ENCODE measurements around the gene ATRNL1. TPM values are rescaled to one million over a fixed set of nuclear protein-coding genes. Genes with fewer than 3 reads are reported as not detected.

The ATRNL1 gene
- total and polyA plus RNA-seq, 4 donors: 0.40 to 26.9 (median 5.3) TPM

GRCh38 chr10:115084277-115084850, 8.8 kb upstream of the ATRNL1 start:
- H3K27ac ChIP-seq (ENCODE audit: low read depth in 1 of 2, low read length in 2 of 2): no peak overlapping the region
- TF ChIP-seq RXRA (IDR thresholded peaks at IDR 0.05): no peak
- TF ChIP-seq, protein P1, sequence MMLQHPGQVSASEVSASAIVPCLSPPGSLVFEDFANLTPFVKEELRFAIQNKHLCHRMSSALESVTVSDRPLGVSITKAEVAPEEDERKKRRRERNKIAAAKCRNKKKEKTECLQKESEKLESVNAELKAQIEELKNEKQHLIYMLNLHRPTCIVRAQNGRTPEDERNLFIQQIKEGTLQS (IDR thresholded peaks at IDR 0.05): no peak
- TF ChIP-seq, protein P2, sequence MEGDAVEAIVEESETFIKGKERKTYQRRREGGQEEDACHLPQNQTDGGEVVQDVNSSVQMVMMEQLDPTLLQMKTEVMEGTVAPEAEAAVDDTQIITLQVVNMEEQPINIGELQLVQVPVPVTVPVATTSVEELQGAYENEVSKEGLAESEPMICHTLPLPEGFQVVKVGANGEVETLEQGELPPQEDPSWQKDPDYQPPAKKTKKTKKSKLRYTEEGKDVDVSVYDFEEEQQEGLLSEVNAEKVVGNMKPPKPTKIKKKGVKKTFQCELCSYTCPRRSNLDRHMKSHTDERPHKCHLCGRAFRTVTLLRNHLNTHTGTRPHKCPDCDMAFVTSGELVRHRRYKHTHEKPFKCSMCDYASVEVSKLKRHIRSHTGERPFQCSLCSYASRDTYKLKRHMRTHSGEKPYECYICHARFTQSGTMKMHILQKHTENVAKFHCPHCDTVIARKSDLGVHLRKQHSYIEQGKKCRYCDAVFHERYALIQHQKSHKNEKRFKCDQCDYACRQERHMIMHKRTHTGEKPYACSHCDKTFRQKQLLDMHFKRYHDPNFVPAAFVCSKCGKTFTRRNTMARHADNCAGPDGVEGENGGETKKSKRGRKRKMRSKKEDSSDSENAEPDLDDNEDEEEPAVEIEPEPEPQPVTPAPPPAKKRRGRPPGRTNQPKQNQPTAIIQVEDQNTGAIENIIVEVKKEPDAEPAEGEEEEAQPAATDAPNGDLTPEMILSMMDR (IDR thresholded peaks at IDR 0.05; ENCODE audit: low read depth, low read length, missing input control): no peak
- TF ChIP-seq SP1 (IDR thresholded peaks at IDR 0.05): no peak
- TF ChIP-seq FOXA2 (IDR thresholded peaks at IDR 0.05): no peak
- TF ChIP-seq HNF4G (IDR thresholded peaks at IDR 0.05): no peak
- TF ChIP-seq GABPA (IDR thresholded peaks at IDR 0.05 in 1 of 2, conservative IDR thresholded peaks at IDR 0.05 in 1 of 2): no peak
- H3K9me3 ChIP-seq (ENCODE audit: control insufficient read depth in 4 of 4, low read length in 3 of 4): peaks cover 0 to 5% (median 2%) of the 10 kb centered on the region in 4 donors
- WGBS: 73% methylated on average over 5 of the region's 5 CpGs
- H3K4me1 ChIP-seq (ENCODE audit: control insufficient read depth in 4 of 4, insufficient read depth in 4 of 4, low read length in 3 of 4): no peaks in the 10 kb centered on the region
- H3K27me3 ChIP-seq (ENCODE audit: control insufficient read depth in 4 of 4, insufficient read depth in 4 of 4, low read length in 3 of 4): peaks cover 0 to 2% (median 0%) of the 10 kb centered on the region in 4 donors
- no peak overlapping the region for H3K9ac ChIP-seq (ENCODE audit: low read depth in 1 of 2, low read length in 2 of 2)
- H3K36me3 ChIP-seq (ENCODE audit: control insufficient read depth in 4 of 4, insufficient read depth in 3 of 4, low read depth in 1 of 4, low read length in 3 of 4): no peaks in the 10 kb centered on the region
- H3K4me3 ChIP-seq (ENCODE audit: low read depth in 1 of 3, low read length in 3 of 3): no peak overlapping the region
- DNase-seq (ENCODE audit: low spot score): no peak

- H3K4me1 ChIP-seq (ENCODE audit: control insufficient read depth in 4 of 4, insufficient read depth in 4 of 4, low read length in 3 of 4): peaks cover 11 to 27% (median 16%) of the 10 kb centered on the region in 4 donors
- TF ChIP-seq HNF4G (IDR thresholded peaks at IDR 0.05): no peak
- TF ChIP-seq FOXA1 (IDR thresholded peaks at IDR 0.05): no peak
- TF ChIP-seq, protein P1 (IDR thresholded peaks at IDR 0.05): no peak
- no peak for TF ChIP-seq YY1 (IDR thresholded peaks at IDR 0.05)
- TF ChIP-seq NR2F2 (IDR thresholded peaks at IDR 0.05): no peak
- no peak for TF ChIP-seq RAD21 (IDR thresholded peaks at IDR 0.05)
- no peak for TF ChIP-seq RXRA (IDR thresholded peaks at IDR 0.05)
- no peak for TF ChIP-seq GABPA (IDR thresholded peaks at IDR 0.05 in 1 of 2, conservative IDR thresholded peaks at IDR 0.05 in 1 of 2)
- H3K27me3 ChIP-seq (ENCODE audit: control insufficient read depth in 4 of 4, insufficient read depth in 4 of 4, low read length in 3 of 4): peaks cover 0 to 7% (median 0%) of the 10 kb centered on the region in 4 donors
- H3K9ac ChIP-seq (ENCODE audit: low read depth in 1 of 2, low read length in 2 of 2): no peak overlapping the region
- no peak overlapping the region for H3K27ac ChIP-seq (ENCODE audit: low read depth in 1 of 2, low read length in 2 of 2)
- H3K4me3 ChIP-seq (ENCODE audit: low read depth in 1 of 3, low read length in 3 of 3): no peak overlapping the region
- peaks cover 0 to 5% (median 2%) of the 10 kb centered on the region in 4 donors for H3K9me3 ChIP-seq (ENCODE audit: control insufficient read depth in 4 of 4, low read length in 3 of 4)
- WGBS: 91% methylated on average over 6 of the region's 6 CpGs
- DNase-seq (ENCODE audit: low spot score): no peak
- no peaks in the 10 kb centered on the region for H3K36me3 ChIP-seq (ENCODE audit: control insufficient read depth in 4 of 4, insufficient read depth in 3 of 4, low read depth in 1 of 4, low read length in 3 of 4)
Observed at GRCh38 chr10:115091161-115091560, 2.0 kb upstream of the ATRNL1 start.

DNA sequence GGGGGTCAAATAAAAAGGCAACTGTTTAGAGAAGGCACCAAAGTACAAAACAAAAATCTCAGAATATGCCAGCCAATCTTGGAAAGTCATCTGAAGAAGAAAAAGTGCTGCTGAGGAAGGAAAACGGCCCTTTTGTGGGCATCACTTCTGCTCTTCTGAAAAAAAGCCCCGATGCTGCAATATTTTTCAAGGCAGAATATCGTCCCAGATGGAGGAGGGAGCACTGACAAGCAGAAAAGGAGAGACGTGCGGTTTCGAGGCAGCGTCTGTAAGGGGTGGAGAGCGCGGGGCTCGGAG, 959 bp upstream of the ATRNL1 start:
- WGBS: 15% methylated on average over 10 of the region's 10 CpGs
- peak overlapping the region; percentile 46 to 50 for H3K27ac ChIP-seq (ENCODE audit: low read depth in 1 of 2, low read length in 2 of 2)
- H3K4me3 ChIP-seq (ENCODE audit: low read depth in 1 of 3, low read length in 3 of 3): peak overlapping the region in 2 of 3 donors; percentile 30 to 78
- peaks cover 0 to 3% (median 0%) of the 10 kb centered on the region in 4 donors for H3K9me3 ChIP-seq (ENCODE audit: control insufficient read depth in 4 of 4, low read length in 3 of 4)
- DNase-seq (ENCODE audit: low spot score): no peak
- no peaks in the 10 kb centered on the region for H3K36me3 ChIP-seq (ENCODE audit: control insufficient read depth in 4 of 4, insufficient read depth in 3 of 4, low read depth in 1 of 4, low read length in 3 of 4)
- peaks cover 0 to 7% (median 0%) of the 10 kb centered on the region in 4 donors for H3K27me3 ChIP-seq (ENCODE audit: control insufficient read depth in 4 of 4, insufficient read depth in 4 of 4, low read length in 3 of 4)
- H3K4me1 ChIP-seq (ENCODE audit: control insufficient read depth in 4 of 4, insufficient read depth in 4 of 4, low read length in 3 of 4): peaks cover 11 to 27% (median 16%) of the 10 kb centered on the region in 4 donors
- no peak overlapping the region for H3K9ac ChIP-seq (ENCODE audit: low read depth in 1 of 2, low read length in 2 of 2)
- TF ChIP-seq, protein P1 (IDR thresholded peaks at IDR 0.05): no peak
- TF ChIP-seq NR2F2 (IDR thresholded peaks at IDR 0.05) (no peak), RXRA (IDR thresholded peaks at IDR 0.05) (no peak), REST (IDR thresholded peaks at IDR 0.05) (no peak), RAD21 (IDR thresholded peaks at IDR 0.05) (no peak), JUND (IDR thresholded peaks at IDR 0.05) (no peak), YY1 (IDR thresholded peaks at IDR 0.05) (no peak), GABPA (IDR thresholded peaks at IDR 0.05 in 1 of 2, conservative IDR thresholded peaks at IDR 0.05 in 1 of 2) (no peak), FOXA1 (IDR thresholded peaks at IDR 0.05) (no peak), SP1 (IDR thresholded peaks at IDR 0.05) (no peak), FOXA2 (IDR thresholded peaks at IDR 0.05) (no peak), EGR1 (IDR thresholded peaks at IDR 0.05; ENCODE audit: low read depth in 2 of 2) (no peak)
- TF ChIP-seq, protein P2 (IDR thresholded peaks at IDR 0.05; ENCODE audit: low read depth, low read length, missing input control): no peak
- TF ChIP-seq, protein P3, sequence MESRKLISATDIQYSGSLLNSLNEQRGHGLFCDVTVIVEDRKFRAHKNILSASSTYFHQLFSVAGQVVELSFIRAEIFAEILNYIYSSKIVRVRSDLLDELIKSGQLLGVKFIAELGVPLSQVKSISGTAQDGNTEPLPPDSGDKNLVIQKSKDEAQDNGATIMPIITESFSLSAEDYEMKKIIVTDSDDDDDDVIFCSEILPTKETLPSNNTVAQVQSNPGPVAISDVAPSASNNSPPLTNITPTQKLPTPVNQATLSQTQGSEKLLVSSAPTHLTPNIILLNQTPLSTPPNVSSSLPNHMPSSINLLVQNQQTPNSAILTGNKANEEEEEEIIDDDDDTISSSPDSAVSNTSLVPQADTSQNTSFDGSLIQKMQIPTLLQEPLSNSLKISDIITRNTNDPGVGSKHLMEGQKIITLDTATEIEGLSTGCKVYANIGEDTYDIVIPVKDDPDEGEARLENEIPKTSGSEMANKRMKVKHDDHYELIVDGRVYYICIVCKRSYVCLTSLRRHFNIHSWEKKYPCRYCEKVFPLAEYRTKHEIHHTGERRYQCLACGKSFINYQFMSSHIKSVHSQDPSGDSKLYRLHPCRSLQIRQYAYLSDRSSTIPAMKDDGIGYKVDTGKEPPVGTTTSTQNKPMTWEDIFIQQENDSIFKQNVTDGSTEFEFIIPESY (IDR thresholded peaks at IDR 0.05): no peak

All from liver (tissue), 9 donors.